ENCODE measurements around the gene PTPRE. TPM values are rescaled to one million over a fixed set of nuclear protein-coding genes. Genes with fewer than 3 reads are reported as not detected.

The PTPRE gene
- total RNA-seq, 1 donor from 2014 or later = 2.6 TPM

GRCh38 chr10:127979045-127979444 lies 72.1 kb downstream of the PTPRE start:
- TF ChIP-seq, protein P1, sequence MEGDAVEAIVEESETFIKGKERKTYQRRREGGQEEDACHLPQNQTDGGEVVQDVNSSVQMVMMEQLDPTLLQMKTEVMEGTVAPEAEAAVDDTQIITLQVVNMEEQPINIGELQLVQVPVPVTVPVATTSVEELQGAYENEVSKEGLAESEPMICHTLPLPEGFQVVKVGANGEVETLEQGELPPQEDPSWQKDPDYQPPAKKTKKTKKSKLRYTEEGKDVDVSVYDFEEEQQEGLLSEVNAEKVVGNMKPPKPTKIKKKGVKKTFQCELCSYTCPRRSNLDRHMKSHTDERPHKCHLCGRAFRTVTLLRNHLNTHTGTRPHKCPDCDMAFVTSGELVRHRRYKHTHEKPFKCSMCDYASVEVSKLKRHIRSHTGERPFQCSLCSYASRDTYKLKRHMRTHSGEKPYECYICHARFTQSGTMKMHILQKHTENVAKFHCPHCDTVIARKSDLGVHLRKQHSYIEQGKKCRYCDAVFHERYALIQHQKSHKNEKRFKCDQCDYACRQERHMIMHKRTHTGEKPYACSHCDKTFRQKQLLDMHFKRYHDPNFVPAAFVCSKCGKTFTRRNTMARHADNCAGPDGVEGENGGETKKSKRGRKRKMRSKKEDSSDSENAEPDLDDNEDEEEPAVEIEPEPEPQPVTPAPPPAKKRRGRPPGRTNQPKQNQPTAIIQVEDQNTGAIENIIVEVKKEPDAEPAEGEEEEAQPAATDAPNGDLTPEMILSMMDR (IDR thresholded peaks at IDR 0.05; ENCODE audit: unreplicated experiment) = no peak
- H3K36me3 Mint-ChIP-seq = peaks cover 1% of the 10 kb centered on the region
- H3K9me3 Mint-ChIP-seq = peaks cover 7% of the 10 kb centered on the region
- peaks cover 9% of the 10 kb centered on the region for H3K27me3 Mint-ChIP-seq (ENCODE audit: low read depth)
- H3K27ac Mint-ChIP-seq = no peak overlapping the region
- H3K4me1 Mint-ChIP-seq = peaks cover 4% of the 10 kb centered on the region
- no peak overlapping the region for H3K4me3 Mint-ChIP-seq
- DNase-seq (ENCODE audit: low spot score in 2 of 2, unreplicated experiment in 2 of 2) = no peak

GRCh38 chr10:127979566-127979965 lies 72.7 kb downstream of the PTPRE start:
- peaks cover 7% of the 10 kb centered on the region for H3K9me3 Mint-ChIP-seq
- H3K27me3 Mint-ChIP-seq (ENCODE audit: low read depth) = peaks cover 9% of the 10 kb centered on the region
- H3K27ac Mint-ChIP-seq = no peak overlapping the region
- TF ChIP-seq, protein P1 (IDR thresholded peaks at IDR 0.05; ENCODE audit: unreplicated experiment) = no peak
- H3K4me3 Mint-ChIP-seq = no peak overlapping the region
- DNase-seq (ENCODE audit: low spot score in 2 of 2, unreplicated experiment in 2 of 2) = no peak
- peaks cover 1% of the 10 kb centered on the region for H3K36me3 Mint-ChIP-seq
- peaks cover 4% of the 10 kb centered on the region for H3K4me1 Mint-ChIP-seq

GRCh38 chr10:127980898-127981297 lies 74.0 kb downstream of the PTPRE start:
- H3K4me3 Mint-ChIP-seq = no peak overlapping the region
- peaks cover 7% of the 10 kb centered on the region for H3K9me3 Mint-ChIP-seq
- H3K27me3 Mint-ChIP-seq (ENCODE audit: low read depth) = peaks cover 9% of the 10 kb centered on the region
- DNase-seq (ENCODE audit: low spot score in 2 of 2, unreplicated experiment in 2 of 2) = no peak
- TF ChIP-seq, protein P1 (IDR thresholded peaks at IDR 0.05; ENCODE audit: unreplicated experiment) = no peak
- H3K4me1 Mint-ChIP-seq = peaks cover 4% of the 10 kb centered on the region
- H3K36me3 Mint-ChIP-seq = peaks cover 1% of the 10 kb centered on the region
- no peak overlapping the region for H3K27ac Mint-ChIP-seq

GRCh38 chr10:127982601-127983000 lies 75.7 kb downstream of the PTPRE start:
- H3K4me1 Mint-ChIP-seq = peaks cover 9% of the 10 kb centered on the region
- H3K36me3 Mint-ChIP-seq = peaks cover 1% of the 10 kb centered on the region
- no peak for DNase-seq (ENCODE audit: low spot score in 2 of 2, unreplicated experiment in 2 of 2)
- no peak overlapping the region for H3K4me3 Mint-ChIP-seq
- TF ChIP-seq, protein P1 (IDR thresholded peaks at IDR 0.05; ENCODE audit: unreplicated experiment) = no peak
- peaks cover 2% of the 10 kb centered on the region for H3K27me3 Mint-ChIP-seq (ENCODE audit: low read depth)
- H3K9me3 Mint-ChIP-seq = peaks cover 7% of the 10 kb centered on the region
- no peak overlapping the region for H3K27ac Mint-ChIP-seq

- DNase-seq (ENCODE audit: low spot score in 2 of 2, unreplicated experiment in 2 of 2) = no peak
- H3K27me3 Mint-ChIP-seq (ENCODE audit: low read depth) = no peaks in the 10 kb centered on the region
- peaks cover 7% of the 10 kb centered on the region for H3K9me3 Mint-ChIP-seq
- TF ChIP-seq, protein P1 (IDR thresholded peaks at IDR 0.05; ENCODE audit: unreplicated experiment) = no peak
- peaks cover 1% of the 10 kb centered on the region for H3K36me3 Mint-ChIP-seq
- H3K4me3 Mint-ChIP-seq = no peak overlapping the region
- peaks cover 8% of the 10 kb centered on the region for H3K4me1 Mint-ChIP-seq
- no peak overlapping the region for H3K27ac Mint-ChIP-seq
These were observed 76.6 kb downstream of the PTPRE start for GRCh38 chr10:127983344-127984100.

All from mesothelial cell of epicardium (in vitro differentiated cells).